Erythroblast (primary cell): Measurements from ENCODE around the gene ATP8A1.

Source experiments
- GATA1 ChIP-seq: IDR thresholded peaks from 2 replicates; pipeline ENCODE4 v1.6.1; 2011; ENCODE audit warnings: low read depth, mild to moderate bottlenecking, control low read depth, low read length, moderate library complexity
- POLR2A ChIP-seq: IDR thresholded peaks from 2 replicates; pipeline ENCODE4 v1.6.1; 2011; ENCODE audit warnings: mild to moderate bottlenecking, low read length

DNA sequence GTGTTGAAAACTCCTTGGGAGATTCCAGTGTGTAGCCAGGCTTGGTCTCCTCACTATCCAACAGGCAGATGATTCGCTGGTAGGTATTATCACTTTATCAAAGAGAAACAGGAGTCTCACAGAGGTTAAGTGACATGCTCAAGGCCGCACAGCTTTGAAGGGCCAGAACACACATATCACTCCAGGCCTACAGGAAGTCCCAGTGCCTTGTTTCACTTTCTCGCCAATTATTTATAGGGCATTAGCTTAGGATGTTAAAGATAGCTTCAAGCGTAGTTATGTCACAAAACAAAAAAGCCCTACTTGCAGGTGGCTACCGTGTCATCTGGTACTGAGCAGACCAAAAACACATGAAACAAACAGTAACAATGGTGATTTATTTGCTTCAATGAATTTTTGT, 13.2 kb downstream of the ATP8A1 start:
- TF ChIP-seq POLR2A: no peak
- TF ChIP-seq GATA1: no peak
